NCI-H1930 (cell line): ENCODE data around the gene GPNMB.

Experiments
- DNase-seq, 2 experiments: peaks; one replicate each; lab custom pipeline; 2025; lab: John Stamatoyannopoulos, UW

The GPNMB gene

GRCh38 chr7:23230641-23231101 lies 15.9 kb upstream of the GPNMB start:
- DNase-seq: no peak

GRCh38 chr7:23232966-23233365 lies 13.6 kb upstream of the GPNMB start:
- DNase-seq: no peak

GRCh38 chr7:23234569-23235296 lies 11.8 kb upstream of the GPNMB start:
- DNase-seq: no peak

- no peak for DNase-seq
These were observed 10.8 kb upstream of the GPNMB start for GRCh38 chr7:23235813-23236221.

- DNase-seq: no peak
These were observed 9.6 kb upstream of the GPNMB start for GRCh38 chr7:23237000-23237399.

- DNase-seq: no peak
These were observed 7.5 kb upstream of the GPNMB start for GRCh38 chr7:23238983-23239652.

- no peak for DNase-seq
These were observed 6.9 kb upstream of the GPNMB start for GRCh38 chr7:23239698-23240097.

GRCh38 chr7:23242321-23242720 lies 4.3 kb upstream of the GPNMB start:
- DNase-seq: no peak

- DNase-seq: no peak
These were observed 3.6 kb upstream of the GPNMB start for GRCh38 chr7:23242935-23243334.

- no peak for DNase-seq
These were observed 549 bp downstream of the GPNMB start for GRCh38 chr7:23247046-23247602.

- no peak for DNase-seq
These were observed 1.2 kb downstream of the GPNMB start for GRCh38 chr7:23247603-23248335.

- no peak for DNase-seq
These were observed 2.9 kb downstream of the GPNMB start for GRCh38 chr7:23249486-23249885.

GRCh38 chr7:23254051-23254681 lies 7.6 kb downstream of the GPNMB start:
- no peak for DNase-seq

- no peak for DNase-seq
These were observed 10.2 kb downstream of the GPNMB start for GRCh38 chr7:23256731-23257130.

GRCh38 chr7:23260371-23260770 lies 13.8 kb downstream of the GPNMB start:
- no peak for DNase-seq

- DNase-seq: peak; percentile 14 to 19
These were observed 15.4 kb downstream of the GPNMB start for GRCh38 chr7:23261843-23262452.

GRCh38 chr7:23264916-23265458 lies 18.4 kb downstream of the GPNMB start:
- no peak for DNase-seq

GRCh38 chr7:23266918-23267317 lies 20.3 kb downstream of the GPNMB start:
- no peak for DNase-seq

GRCh38 chr7:23267357-23267756 lies 20.8 kb downstream of the GPNMB start:
- DNase-seq: no peak

- no peak for DNase-seq
These were observed 21.6 kb downstream of the GPNMB start for GRCh38 chr7:23268167-23268566.

- no peak for DNase-seq
These were observed 22.2 kb downstream of the GPNMB start for GRCh38 chr7:23268746-23269145.
